Lower lobe of right lung (tissue), 2 donors: ENCODE data around the gene TPCN1. TPM values are rescaled to one million over a fixed set of nuclear protein-coding genes. Genes with fewer than 3 reads are reported as not detected.

Source experiments
- ATAC-seq, 2 donors: fragments of 200-7000 bp; cut with Tn5 transposase; one replicate each; pipeline ENCODE4 v1.9.1; 2020 to 2022; ENCODE audit warnings: mild to moderate bottlenecking in 2 of 2, moderate library complexity in 2 of 2
- DNase-seq: peaks from one replicate; pipeline ENCODE4 v3.0.0-alpha.2; 2020
- H3K27ac ChIP-seq: fragments of 200-600 bp; one replicate; pipeline ENCODE4 v1.8.0; 2022
- H3K27me3 ChIP-seq: fragments of 200-600 bp; one replicate; pipeline ENCODE4 v1.8.0; 2022; ENCODE audit warnings: low read depth
- H3K36me3 ChIP-seq: fragments of 200-600 bp; one replicate; pipeline ENCODE4 v1.8.0; 2022; ENCODE audit warnings: mild to moderate bottlenecking
- H3K4me1 ChIP-seq: fragments of 200-600 bp; one replicate; pipeline ENCODE4 v1.8.0; 2022
- H3K4me3 ChIP-seq: fragments of 200-600 bp; one replicate; pipeline ENCODE4 v1.8.0; 2022; ENCODE audit warnings: mild to moderate bottlenecking
- H3K9me3 ChIP-seq: fragments of 200-600 bp; one replicate; pipeline ENCODE4 v1.8.0; 2022
- intact Hi-C: fragments of 100-400 bp; cut with DNase I; formaldehyde crosslinking; loops from one replicate; pipeline ENCODE4 v1.11.0; 2022
- total RNA-seq: library from RNA; stranded (reverse); fragmentation: NEBNext Ultra II Directional; extraction: Animal tissue kit (Norgen Biotek cat#: 25700); gene quantifications from one replicate; pipeline ENCODE4 v1.2.1, GENCODE V29; 2021
- TF ChIP-seq, protein P1 (sequence below): fragments of 200-600 bp; IDR thresholded peaks from one replicate; pipeline ENCODE4 v1.8.0; 2022; ENCODE audit warnings: antibody characterized with exemption, mild to moderate bottlenecking
- donor health status: DM: no; HTN: yes; CAD: no; lungs with severe emphysema.

Gene TPCN1
- total RNA-seq, 1 donor from 2014 or later = 68.1 TPM

DNA sequence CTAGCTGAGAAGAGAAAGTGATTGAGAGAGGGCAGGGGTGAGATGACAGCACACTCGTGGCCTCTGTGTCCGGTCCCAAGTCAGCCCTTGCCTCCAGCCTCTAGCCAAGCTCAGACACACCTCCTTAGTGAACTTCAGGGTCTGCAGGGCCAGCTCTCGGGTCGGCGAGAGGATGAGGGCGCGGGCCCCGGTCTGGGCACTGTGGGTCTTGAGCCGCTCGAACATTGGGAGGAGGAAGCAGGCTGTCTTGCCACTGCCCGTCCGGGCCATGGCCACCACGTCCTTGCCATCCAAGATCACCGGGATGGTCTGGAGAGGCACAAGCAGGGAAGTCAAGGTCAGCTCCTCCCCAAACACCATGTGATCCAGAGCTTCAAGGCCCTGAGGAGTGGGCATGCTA, 42.2 kb upstream of the TPCN1 start:
- no peaks in the 10 kb centered on the region for H3K27me3 ChIP-seq
- H3K27ac ChIP-seq = no peak overlapping the region
- intact Hi-C loops = no loop called here
- no peak overlapping the region for H3K4me3 ChIP-seq
- TF ChIP-seq, protein P1, sequence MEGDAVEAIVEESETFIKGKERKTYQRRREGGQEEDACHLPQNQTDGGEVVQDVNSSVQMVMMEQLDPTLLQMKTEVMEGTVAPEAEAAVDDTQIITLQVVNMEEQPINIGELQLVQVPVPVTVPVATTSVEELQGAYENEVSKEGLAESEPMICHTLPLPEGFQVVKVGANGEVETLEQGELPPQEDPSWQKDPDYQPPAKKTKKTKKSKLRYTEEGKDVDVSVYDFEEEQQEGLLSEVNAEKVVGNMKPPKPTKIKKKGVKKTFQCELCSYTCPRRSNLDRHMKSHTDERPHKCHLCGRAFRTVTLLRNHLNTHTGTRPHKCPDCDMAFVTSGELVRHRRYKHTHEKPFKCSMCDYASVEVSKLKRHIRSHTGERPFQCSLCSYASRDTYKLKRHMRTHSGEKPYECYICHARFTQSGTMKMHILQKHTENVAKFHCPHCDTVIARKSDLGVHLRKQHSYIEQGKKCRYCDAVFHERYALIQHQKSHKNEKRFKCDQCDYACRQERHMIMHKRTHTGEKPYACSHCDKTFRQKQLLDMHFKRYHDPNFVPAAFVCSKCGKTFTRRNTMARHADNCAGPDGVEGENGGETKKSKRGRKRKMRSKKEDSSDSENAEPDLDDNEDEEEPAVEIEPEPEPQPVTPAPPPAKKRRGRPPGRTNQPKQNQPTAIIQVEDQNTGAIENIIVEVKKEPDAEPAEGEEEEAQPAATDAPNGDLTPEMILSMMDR = no peak
- peaks cover 76% of the 10 kb centered on the region for H3K36me3 ChIP-seq
- no peaks in the 10 kb centered on the region for H3K9me3 ChIP-seq
- H3K4me1 ChIP-seq = peaks cover 17% of the 10 kb centered on the region
- no peak for ATAC-seq
- DNase-seq = no peak

- DNase-seq (no peak), ATAC-seq (no peak)
- Histone ChIP-seq H3K4me3 (no peak overlapping the region), H3K27ac (no peak overlapping the region), H3K4me1 (peaks cover 14% of the 10 kb centered on the region), H3K27me3 (no peaks in the 10 kb centered on the region), H3K36me3 (peaks cover 63% of the 10 kb centered on the region), H3K9me3 (no peaks in the 10 kb centered on the region)
- intact Hi-C loops = no loop called here
- TF ChIP-seq, protein P1 = no peak
Observed at GRCh38 chr12:113180333-113180732, 40.9 kb upstream of the TPCN1 start.

DNA sequence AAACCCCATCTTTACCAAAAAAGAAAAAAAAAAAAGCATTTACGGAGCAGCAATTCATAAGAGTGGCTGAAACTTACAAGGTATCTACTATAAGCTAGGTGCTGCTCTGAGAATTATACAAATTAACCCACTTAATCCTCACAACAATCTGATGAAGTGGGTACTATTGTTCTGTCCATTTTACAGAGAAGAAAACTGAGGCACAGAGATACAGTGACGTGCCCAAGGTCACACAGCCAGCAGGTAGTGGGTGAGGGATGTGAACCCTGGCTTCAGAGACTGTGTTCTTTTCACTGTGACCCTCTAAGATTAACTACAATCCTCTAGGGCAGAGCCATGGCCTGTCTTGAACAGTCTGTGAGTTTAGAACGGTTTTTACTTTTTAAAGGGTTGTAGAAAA, 39.3 kb upstream of the TPCN1 start:
- no peaks in the 10 kb centered on the region for H3K27me3 ChIP-seq
- ATAC-seq (no peak), DNase-seq (no peak)
- intact Hi-C loops = no loop called here
- TF ChIP-seq, protein P1 = no peak
- no peaks in the 10 kb centered on the region for H3K9me3 ChIP-seq
- H3K27ac ChIP-seq = no peak overlapping the region
- H3K36me3 ChIP-seq = peaks cover 47% of the 10 kb centered on the region
- H3K4me3 ChIP-seq = no peak overlapping the region
- peaks cover 24% of the 10 kb centered on the region for H3K4me1 ChIP-seq

DNA sequence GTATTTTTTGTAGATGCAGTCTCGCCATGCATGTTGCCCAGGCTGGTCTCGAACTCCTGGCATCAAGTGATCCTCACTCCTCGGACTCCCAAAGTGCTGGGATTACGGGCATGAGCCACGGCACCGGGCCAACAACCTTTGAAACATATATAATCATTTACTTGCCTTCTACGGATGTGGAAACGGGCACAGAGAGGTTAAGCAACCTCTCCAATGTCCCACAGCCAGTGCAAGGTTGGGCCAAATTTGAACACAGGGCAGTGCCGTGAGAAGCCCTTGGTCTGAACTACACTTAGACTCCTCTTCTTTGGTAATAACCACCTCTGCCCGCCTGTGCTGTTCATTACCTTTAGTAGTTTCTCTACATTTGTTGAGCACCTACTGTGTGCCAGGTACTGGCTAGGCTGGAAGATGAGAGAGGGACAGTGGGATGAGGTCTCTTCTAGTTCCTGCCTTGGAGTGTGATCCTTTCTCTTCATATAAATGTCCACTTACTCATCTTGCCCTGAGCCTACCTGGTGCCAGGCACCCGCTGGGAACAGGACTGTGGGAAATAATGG, 38.2 kb upstream of the TPCN1 start:
- intact Hi-C loops = no loop called here

GRCh38 chr12:113184098-113184899, 37.0 kb upstream of the TPCN1 start:
- peak overlapping the region; percentile 99 for H3K4me3 ChIP-seq
- TF ChIP-seq, protein P1 = no peak
- no peaks in the 10 kb centered on the region for H3K27me3 ChIP-seq
- peak; percentile 84 for DNase-seq
- H3K36me3 ChIP-seq = peaks cover 24% of the 10 kb centered on the region
- peak overlapping the region; percentile 98 for H3K27ac ChIP-seq
- intact Hi-C loops = no loop called here
- H3K9me3 ChIP-seq = no peaks in the 10 kb centered on the region
- peak; percentile 59 to 65 for ATAC-seq
- peaks cover 28% of the 10 kb centered on the region for H3K4me1 ChIP-seq

More for the DNA sequence above, 38.2 kb upstream of the TPCN1 start:
- no peak overlapping the region for H3K27ac ChIP-seq
- peaks cover 35% of the 10 kb centered on the region for H3K36me3 ChIP-seq
- H3K9me3 ChIP-seq = no peaks in the 10 kb centered on the region
- H3K27me3 ChIP-seq = no peaks in the 10 kb centered on the region
- no peak overlapping the region for H3K4me3 ChIP-seq
- ATAC-seq = no peak
- TF ChIP-seq, protein P1 = no peak
- H3K4me1 ChIP-seq = peaks cover 28% of the 10 kb centered on the region
- DNase-seq = no peak
